Measurements from ENCODE around the gene SLC25A44. TPM values are rescaled to one million over a fixed set of nuclear protein-coding genes. Genes with fewer than 3 reads are reported as not detected.

Gene SLC25A44
- total RNA-seq, 4 donors from 2014 or later: 9.6 to 19.9 (median 18.9) TPM

DNA sequence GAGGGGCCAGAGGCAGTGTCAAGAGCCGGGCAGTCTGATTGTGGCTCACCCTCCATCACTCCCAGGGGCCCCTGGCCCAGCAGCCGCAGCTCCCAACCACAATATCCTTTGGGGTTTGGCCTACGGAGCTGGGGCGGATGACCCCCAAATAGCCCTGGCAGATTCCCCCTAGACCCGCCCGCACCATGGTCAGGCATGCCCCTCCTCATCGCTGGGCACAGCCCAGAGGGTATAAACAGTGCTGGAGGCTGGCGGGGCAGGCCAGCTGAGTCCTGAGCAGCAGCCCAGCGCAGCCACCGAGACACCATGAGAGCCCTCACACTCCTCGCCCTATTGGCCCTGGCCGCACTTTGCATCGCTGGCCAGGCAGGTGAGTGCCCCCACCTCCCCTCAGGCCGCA is 48.0 kb downstream of the SLC25A44 start, which contains the start of gene BGLAP:
TSS of gene BGLAP (plus strand) at position 259 of the 400 bp plus-strand sequence. CDS start at position 307, 48 bp downstream.
- Histone ChIP-seq H3K9me3 (no peaks in the 10 kb centered on the region), H3K4me1 (peaks cover 10 to 20% (median 15%) of the 10 kb centered on the region in 4 donors), H3K4me3 (no peak within 1 kb of the TSS), H3K36me3 (peaks cover 0 to 12% (median under 1%) of the 10 kb centered on the region in 4 donors), H3K27me3 (peaks cover 29% of the 10 kb centered on the region), H3K27ac (no peak within 1 kb of the TSS)
- intact Hi-C loops (cut with DNase I; ENCODE audit: low total_unique reads): no loop called here
- in situ Hi-C loops (cut with MboI; ENCODE audit: low pct_ligation_motif_present in 1 of 4, low pct_unique_long_range_greater_than_20kb in 1 of 4, low sequenced_read_pairs in 3 of 4): no loop called here
- 91 to 98% methylated on average over 4 to 7 of the region's 14 CpGs for WGBS, 2 donors (ENCODE audit: low coverage in 1 of 2)
- no peak for DNase-seq
- TF ChIP-seq, protein P1, sequence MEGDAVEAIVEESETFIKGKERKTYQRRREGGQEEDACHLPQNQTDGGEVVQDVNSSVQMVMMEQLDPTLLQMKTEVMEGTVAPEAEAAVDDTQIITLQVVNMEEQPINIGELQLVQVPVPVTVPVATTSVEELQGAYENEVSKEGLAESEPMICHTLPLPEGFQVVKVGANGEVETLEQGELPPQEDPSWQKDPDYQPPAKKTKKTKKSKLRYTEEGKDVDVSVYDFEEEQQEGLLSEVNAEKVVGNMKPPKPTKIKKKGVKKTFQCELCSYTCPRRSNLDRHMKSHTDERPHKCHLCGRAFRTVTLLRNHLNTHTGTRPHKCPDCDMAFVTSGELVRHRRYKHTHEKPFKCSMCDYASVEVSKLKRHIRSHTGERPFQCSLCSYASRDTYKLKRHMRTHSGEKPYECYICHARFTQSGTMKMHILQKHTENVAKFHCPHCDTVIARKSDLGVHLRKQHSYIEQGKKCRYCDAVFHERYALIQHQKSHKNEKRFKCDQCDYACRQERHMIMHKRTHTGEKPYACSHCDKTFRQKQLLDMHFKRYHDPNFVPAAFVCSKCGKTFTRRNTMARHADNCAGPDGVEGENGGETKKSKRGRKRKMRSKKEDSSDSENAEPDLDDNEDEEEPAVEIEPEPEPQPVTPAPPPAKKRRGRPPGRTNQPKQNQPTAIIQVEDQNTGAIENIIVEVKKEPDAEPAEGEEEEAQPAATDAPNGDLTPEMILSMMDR (IDR thresholded peaks at IDR 0.05): no peak
- TF ChIP-seq POLR2AphosphoS5 (IDR thresholded peaks at IDR 0.05) (no peak), POLR2A (IDR thresholded peaks at IDR 0.05) (no peak), EP300 (IDR thresholded peaks at IDR 0.05; ENCODE audit: low read depth) (no peak)

DNA sequence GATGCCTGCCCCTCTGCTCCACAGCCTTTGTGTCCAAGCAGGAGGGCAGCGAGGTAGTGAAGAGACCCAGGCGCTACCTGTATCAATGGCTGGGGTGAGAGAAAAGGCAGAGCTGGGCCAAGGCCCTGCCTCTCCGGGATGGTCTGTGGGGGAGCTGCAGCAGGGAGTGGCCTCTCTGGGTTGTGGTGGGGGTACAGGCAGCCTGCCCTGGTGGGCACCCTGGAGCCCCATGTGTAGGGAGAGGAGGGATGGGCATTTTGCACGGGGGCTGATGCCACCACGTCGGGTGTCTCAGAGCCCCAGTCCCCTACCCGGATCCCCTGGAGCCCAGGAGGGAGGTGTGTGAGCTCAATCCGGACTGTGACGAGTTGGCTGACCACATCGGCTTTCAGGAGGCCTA is 48.8 kb downstream of the SLC25A44 start:
- Histone ChIP-seq H3K27me3 (peaks cover 32% of the 10 kb centered on the region), H3K36me3 (peaks cover 0 to 12% (median 0%) of the 10 kb centered on the region in 4 donors), H3K27ac (no peak overlapping the region), H3K4me1 (peaks cover 10 to 22% (median 21%) of the 10 kb centered on the region in 4 donors), H3K4me3 (no peak overlapping the region), H3K9me3 (no peaks in the 10 kb centered on the region)
- no peak for TF ChIP-seq POLR2AphosphoS5 (IDR thresholded peaks at IDR 0.05)
- in situ Hi-C loops (cut with MboI; ENCODE audit: low pct_ligation_motif_present in 1 of 4, low pct_unique_long_range_greater_than_20kb in 1 of 4, low sequenced_read_pairs in 3 of 4) (no loop called here), intact Hi-C loops (cut with DNase I; ENCODE audit: low total_unique reads) (no loop called here)
- whole genome bisulfite sequencing, 2 donors (ENCODE audit: low coverage in 1 of 2): 79% methylated on average over 10 of the region's 10 CpGs; no CpG with 5 or more reads in 1 of the 2 donors
- DNase-seq: no peak

DNA sequence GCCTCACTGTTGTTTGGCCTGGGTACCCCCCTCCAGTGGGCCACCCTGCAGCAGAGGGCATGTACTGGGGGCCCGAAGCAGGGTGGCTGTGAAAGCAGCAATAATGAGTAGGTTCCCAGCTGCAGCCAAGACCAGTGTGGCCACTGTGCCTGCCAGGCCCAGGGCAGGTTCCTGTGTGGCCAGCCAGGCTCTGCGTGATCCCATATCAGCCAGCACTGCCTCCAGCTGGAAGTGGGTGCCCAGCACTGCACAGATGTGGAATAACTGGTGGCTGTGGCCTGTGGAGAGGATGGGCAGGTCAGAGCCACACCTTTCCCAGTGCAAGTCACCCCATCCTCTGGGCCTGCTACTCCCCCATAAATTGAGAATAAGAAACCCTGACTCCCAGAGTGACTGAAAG is 50.2 kb downstream of the SLC25A44 start:
- H3K4me3 ChIP-seq: no peak overlapping the region
- peaks cover 10 to 24% (median 21%) of the 10 kb centered on the region in 4 donors for H3K4me1 ChIP-seq
- DNase-seq: no peak
- H3K27me3 ChIP-seq: peaks cover 32% of the 10 kb centered on the region
- peaks cover 0 to 4% (median 0%) of the 10 kb centered on the region in 4 donors for H3K36me3 ChIP-seq
- no peak overlapping the region for H3K27ac ChIP-seq
- in situ Hi-C loops (cut with MboI; ENCODE audit: low pct_ligation_motif_present in 1 of 4, low pct_unique_long_range_greater_than_20kb in 1 of 4, low sequenced_read_pairs in 3 of 4) (no loop called here), intact Hi-C loops (cut with DNase I; ENCODE audit: low total_unique reads) (no loop called here)
- TF ChIP-seq POLR2AphosphoS5 (IDR thresholded peaks at IDR 0.05) (no peak), POLR2A (IDR thresholded peaks at IDR 0.05) (no peak), EP300 (IDR thresholded peaks at IDR 0.05; ENCODE audit: low read depth) (no peak)
- TF ChIP-seq, protein P1 (IDR thresholded peaks at IDR 0.05): no peak
- no peaks in the 10 kb centered on the region for H3K9me3 ChIP-seq
- WGBS, 2 donors (ENCODE audit: low coverage in 1 of 2): 94% methylated on average over 2 of the region's 2 CpGs; no CpG with 5 or more reads in 1 of the 2 donors

DNA sequence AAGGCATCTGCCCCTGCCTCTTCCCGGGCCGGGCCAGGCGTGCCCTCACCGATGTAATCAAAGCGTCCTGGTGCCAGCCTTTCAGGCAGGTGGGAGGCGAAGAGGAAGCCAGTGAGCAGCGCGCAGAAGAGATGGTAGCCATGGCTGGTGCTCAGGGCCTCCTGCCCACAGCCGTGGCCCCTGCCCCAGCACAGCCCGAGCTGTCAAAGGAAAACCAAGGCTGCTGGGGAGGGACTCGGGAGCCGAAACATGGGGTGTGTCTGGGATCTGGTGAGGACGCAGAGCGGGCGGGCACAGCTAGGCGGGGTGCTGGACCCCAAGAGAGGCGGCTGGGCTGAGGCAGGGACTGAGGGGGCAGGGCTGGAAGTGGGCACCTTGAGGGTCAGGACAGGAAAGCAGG is 50.8 kb downstream of the SLC25A44 start:
- Histone ChIP-seq H3K36me3 (peaks cover 0 to 4% (median 0%) of the 10 kb centered on the region in 4 donors), H3K27me3 (peaks cover 32% of the 10 kb centered on the region), H3K4me3 (no peak overlapping the region), H3K9me3 (no peaks in the 10 kb centered on the region), H3K4me1 (peaks cover 10 to 24% (median 21%) of the 10 kb centered on the region in 4 donors), H3K27ac (no peak overlapping the region)
- TF ChIP-seq, protein P1 (IDR thresholded peaks at IDR 0.05): no peak
- TF ChIP-seq POLR2AphosphoS5 (IDR thresholded peaks at IDR 0.05): no peak
- no peak for DNase-seq
- intact Hi-C loops (cut with DNase I; ENCODE audit: low total_unique reads) (no loop called here), in situ Hi-C loops (cut with MboI; ENCODE audit: low pct_ligation_motif_present in 1 of 4, low pct_unique_long_range_greater_than_20kb in 1 of 4, low sequenced_read_pairs in 3 of 4) (no loop called here)
- WGBS, 2 donors (ENCODE audit: low coverage in 1 of 2): 77% methylated on average over 17 of the region's 17 CpGs; no CpG with 5 or more reads in 1 of the 2 donors
